Mucosa of rectum (tissue), 2 donors: ENCODE results near the gene PPIL6.
A peak's percentile ranks its signal among the peaks of the same experiment; 100 is the strongest.

Source experiments
- H3K27ac ChIP-seq, 2 donors: one replicate each; pipeline ENCODE4 v1.7.0; 2013; ENCODE audit warnings: inconsistent platforms in 2 of 2, low read depth in 2 of 2, low read length in 2 of 2
- H3K27me3 ChIP-seq, 2 donors: one replicate each; pipeline ENCODE4 v1.7.0; 2013; ENCODE audit warnings: low read length in 2 of 2; ENCODE audit not compliant: control insufficient read depth in 2 of 2, insufficient read depth in 2 of 2
- H3K36me3 ChIP-seq, 2 donors: one replicate each; pipeline ENCODE4 v1.7.0; 2013; ENCODE audit warnings: low read length in 2 of 2; ENCODE audit not compliant: control insufficient read depth in 2 of 2, insufficient read depth in 2 of 2
- H3K4me1 ChIP-seq, 2 donors: one replicate each; pipeline ENCODE4 v1.7.0; 2013; ENCODE audit warnings: low read length in 2 of 2, mild to moderate bottlenecking in 1 of 2; ENCODE audit not compliant: control insufficient read depth in 2 of 2, insufficient read depth in 2 of 2
- H3K4me3 ChIP-seq, 2 donors: one replicate each; pipeline ENCODE4 v1.7.0; 2013; ENCODE audit warnings: low read length in 2 of 2
- H3K9ac ChIP-seq, 2 donors: one replicate each; pipeline ENCODE4 v1.7.0; 2013; ENCODE audit warnings: low read length in 2 of 2, low read depth in 1 of 2, mild to moderate bottlenecking in 1 of 2
- H3K9me3 ChIP-seq, 2 donors: one replicate each; pipeline ENCODE4 v1.7.0; 2013; ENCODE audit warnings: low read length in 2 of 2; ENCODE audit not compliant: control insufficient read depth in 2 of 2
- donor health status: healthy.
- donor health status: Normal muscosa, but diverticular disease.

PPIL6 gene

DNA sequence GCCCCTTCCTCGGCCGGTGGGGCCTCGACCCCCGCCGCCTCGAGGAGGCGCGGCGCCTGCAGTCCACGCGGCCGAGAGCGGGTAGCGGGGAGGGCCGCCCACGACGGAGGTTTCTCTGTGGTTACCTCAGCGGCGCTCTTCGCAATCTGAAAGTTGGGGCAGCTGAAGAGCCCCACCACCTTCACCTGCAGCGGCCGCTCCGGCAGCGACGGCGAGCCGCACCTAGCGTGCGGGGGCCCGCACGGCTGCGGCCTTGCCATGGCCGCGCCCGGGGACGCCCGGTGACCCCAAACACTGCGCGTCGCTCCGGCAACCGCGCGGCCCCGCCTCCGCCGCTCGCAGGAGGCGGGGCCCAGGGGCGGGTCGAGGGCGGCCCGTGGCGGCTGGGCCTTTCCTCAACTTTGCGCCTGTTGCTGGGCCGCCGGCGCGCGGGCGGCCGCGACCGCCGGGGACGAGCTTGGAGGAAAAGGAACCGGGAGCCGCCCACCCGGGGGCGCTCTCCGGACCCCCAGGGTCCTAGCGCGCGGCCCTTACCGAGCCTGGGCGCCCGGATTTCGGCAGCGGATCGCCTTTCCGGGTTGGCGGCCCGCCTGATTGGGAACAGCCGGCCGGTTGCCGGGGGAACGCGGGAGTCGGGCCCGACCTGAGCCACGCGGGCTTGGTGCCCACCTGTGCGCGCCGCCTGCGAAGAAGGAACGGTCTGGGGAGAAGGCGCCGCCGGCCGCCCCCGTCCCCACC lies at the start of gene PPIL6, which contains the start of gene SMPD2:
PPIL6 (minus strand) TSS at position 298 of the 738 bp plus-strand sequence; CDS start at position 260, 38 bp downstream.
SMPD2 (plus strand) TSS at position 394 of the 738 bp plus-strand sequence. CDS start 398 bp downstream, outside the sequence.
- Histone ChIP-seq H3K9ac (peak within 1 kb of the TSS; percentile 68 to 84), H3K27me3 (no peaks in the 10 kb centered on the region), H3K9me3 (no peaks in the 10 kb centered on the region), H3K27ac (peak within 1 kb of the TSS; percentile 75 to 84), H3K4me1 (peaks cover 12 to 14% of the 10 kb centered on the region in 2 donors), H3K4me3 (peak within 1 kb of the TSS; percentile 74 to 89), H3K36me3 (peaks cover 25 to 29% of the 10 kb centered on the region in 2 donors)

DNA sequence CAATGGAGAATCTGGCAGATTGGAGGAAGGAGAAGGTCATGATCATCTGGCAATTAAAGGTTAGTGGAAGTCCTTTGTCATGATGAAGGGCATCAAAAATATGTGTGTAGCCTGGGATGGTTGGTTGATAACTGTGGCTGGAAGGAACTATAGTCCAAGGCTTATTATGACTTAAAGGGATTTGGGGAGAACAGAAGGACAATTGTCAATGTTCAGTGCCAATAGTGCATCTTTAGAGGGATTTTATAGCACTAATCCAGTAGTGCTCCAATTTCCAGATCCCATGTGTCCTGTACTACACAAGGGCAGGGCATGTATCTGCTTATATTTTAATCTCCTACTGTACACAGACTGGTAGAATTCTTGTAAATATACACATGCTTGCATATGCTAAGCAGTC lies 47.6 kb upstream of the PPIL6 start:
- Histone ChIP-seq H3K27me3 (no peaks in the 10 kb centered on the region), H3K9me3 (no peaks in the 10 kb centered on the region), H3K9ac (no peak overlapping the region), H3K27ac (no peak overlapping the region), H3K4me3 (no peak overlapping the region), H3K4me1 (peaks cover 0 to 14% of the 10 kb centered on the region in 2 donors), H3K36me3 (no peaks in the 10 kb centered on the region)

DNA sequence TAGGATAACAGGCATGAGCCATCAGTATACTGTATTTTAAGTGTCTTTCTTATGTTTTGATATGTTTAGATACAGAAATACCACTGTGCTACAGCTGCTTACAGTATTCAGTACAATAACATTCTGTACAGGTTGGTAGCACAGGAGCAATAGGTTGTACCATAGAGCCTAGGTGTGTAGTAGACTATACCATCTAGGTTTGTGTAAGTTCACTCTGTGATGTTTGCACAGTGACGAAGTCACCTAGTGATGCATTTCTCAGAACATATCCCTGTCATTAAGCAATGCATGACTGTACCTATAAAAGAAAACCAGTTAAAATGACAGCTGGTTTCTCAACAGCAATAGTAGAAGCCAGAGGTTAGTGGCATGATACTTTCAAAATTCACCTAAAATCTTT lies 45.6 kb upstream of the PPIL6 start:
- Histone ChIP-seq H3K36me3 (peaks cover 4 to 6% of the 10 kb centered on the region in 2 donors), H3K4me3 (no peak overlapping the region), H3K9me3 (no peaks in the 10 kb centered on the region), H3K4me1 (peaks cover 6 to 29% of the 10 kb centered on the region in 2 donors), H3K27ac (peak overlapping the region; percentile 43 to 66), H3K9ac (no peak overlapping the region), H3K27me3 (no peaks in the 10 kb centered on the region)

DNA sequence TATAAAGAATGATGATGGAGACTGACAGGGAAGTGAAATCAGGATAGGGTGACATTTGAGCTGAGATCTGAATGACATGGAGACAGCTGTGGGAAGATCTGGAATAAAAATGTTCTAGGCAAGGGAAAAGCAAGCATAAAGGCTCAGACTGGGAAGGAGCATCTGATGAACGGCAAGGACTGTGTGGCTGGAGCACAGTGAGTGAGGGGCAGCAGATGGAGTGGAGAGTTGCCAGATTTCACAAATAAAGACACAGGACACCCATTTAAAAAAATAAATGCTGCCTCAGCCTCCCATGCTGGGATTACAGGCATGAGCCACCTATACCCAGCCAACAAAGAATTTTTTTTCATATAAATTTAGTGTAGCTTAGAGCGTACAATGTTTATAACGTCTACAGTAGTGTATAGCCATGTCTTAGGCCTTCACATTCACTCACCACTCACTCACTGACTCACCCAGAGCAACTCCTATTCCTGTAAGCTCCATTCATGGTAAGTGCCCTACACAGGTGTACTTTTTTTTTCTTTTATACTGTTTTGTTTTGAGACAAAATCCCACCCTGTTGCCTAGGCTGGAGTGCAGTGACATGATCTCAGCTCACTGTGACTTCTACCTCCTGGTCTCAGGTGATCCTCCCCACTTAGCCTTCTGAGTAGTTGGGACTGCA lies 45.0 kb upstream of the PPIL6 start:
- no peaks in the 10 kb centered on the region for H3K9me3 ChIP-seq
- H3K27me3 ChIP-seq = no peaks in the 10 kb centered on the region
- H3K4me1 ChIP-seq = peaks cover 12 to 30% of the 10 kb centered on the region in 2 donors
- H3K36me3 ChIP-seq = peaks cover 8 to 12% of the 10 kb centered on the region in 2 donors
- H3K4me3 ChIP-seq = no peak overlapping the region
- H3K9ac ChIP-seq = no peak overlapping the region
- H3K27ac ChIP-seq = peak overlapping the region; percentile 43 to 66

DNA sequence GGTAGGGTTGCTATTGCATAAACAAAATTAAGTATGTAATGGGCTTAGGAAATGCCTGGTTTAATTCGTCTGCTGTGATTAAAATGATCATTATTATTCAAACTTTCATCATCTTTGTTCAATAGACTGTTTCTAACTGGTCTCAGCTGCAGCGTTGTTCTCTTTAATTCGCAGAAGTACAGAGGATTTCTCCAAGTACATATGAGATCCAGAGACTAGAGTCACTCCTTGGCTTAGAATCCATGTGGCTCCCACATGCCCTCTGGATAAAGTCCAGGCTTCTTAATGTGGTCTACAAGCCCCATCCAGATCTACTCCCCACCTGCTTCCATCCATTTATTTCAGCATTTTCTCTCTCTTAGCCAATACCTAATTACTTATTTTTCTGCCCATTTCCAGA lies 43.7 kb upstream of the PPIL6 start:
- no peaks in the 10 kb centered on the region for H3K27me3 ChIP-seq
- H3K9ac ChIP-seq = peak overlapping the region; percentile 54 to 56
- peak overlapping the region in 1 of 2 donors; percentile 78 for H3K4me3 ChIP-seq
- no peaks in the 10 kb centered on the region for H3K9me3 ChIP-seq
- H3K36me3 ChIP-seq = peaks cover 8 to 13% of the 10 kb centered on the region in 2 donors
- H3K27ac ChIP-seq = peak overlapping the region; percentile 68 to 72
- peaks cover 16 to 38% of the 10 kb centered on the region in 2 donors for H3K4me1 ChIP-seq

DNA sequence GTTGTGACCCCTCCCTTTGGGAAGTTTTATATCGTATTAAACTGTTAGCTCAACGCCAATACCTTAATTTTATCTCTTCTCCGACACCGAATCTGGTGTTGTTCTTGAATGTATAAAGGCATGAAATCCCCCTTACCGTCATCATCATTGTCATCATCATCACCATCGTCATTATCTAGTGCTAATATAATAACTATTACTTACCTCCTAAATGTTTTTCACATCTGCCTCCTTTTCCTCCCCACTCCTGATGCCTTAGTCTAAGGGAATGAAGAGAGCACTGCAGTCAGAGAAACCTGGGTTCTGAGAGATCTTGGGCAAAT lies 43.3 kb upstream of the PPIL6 start:
- no peaks in the 10 kb centered on the region for H3K9me3 ChIP-seq
- peak overlapping the region; percentile 68 to 72 for H3K27ac ChIP-seq
- no peaks in the 10 kb centered on the region for H3K27me3 ChIP-seq
- peaks cover 16 to 40% of the 10 kb centered on the region in 2 donors for H3K4me1 ChIP-seq
- peak overlapping the region; percentile 54 to 56 for H3K9ac ChIP-seq
- H3K4me3 ChIP-seq = peak overlapping the region; percentile 45 to 78
- peaks cover 8 to 13% of the 10 kb centered on the region in 2 donors for H3K36me3 ChIP-seq

DNA sequence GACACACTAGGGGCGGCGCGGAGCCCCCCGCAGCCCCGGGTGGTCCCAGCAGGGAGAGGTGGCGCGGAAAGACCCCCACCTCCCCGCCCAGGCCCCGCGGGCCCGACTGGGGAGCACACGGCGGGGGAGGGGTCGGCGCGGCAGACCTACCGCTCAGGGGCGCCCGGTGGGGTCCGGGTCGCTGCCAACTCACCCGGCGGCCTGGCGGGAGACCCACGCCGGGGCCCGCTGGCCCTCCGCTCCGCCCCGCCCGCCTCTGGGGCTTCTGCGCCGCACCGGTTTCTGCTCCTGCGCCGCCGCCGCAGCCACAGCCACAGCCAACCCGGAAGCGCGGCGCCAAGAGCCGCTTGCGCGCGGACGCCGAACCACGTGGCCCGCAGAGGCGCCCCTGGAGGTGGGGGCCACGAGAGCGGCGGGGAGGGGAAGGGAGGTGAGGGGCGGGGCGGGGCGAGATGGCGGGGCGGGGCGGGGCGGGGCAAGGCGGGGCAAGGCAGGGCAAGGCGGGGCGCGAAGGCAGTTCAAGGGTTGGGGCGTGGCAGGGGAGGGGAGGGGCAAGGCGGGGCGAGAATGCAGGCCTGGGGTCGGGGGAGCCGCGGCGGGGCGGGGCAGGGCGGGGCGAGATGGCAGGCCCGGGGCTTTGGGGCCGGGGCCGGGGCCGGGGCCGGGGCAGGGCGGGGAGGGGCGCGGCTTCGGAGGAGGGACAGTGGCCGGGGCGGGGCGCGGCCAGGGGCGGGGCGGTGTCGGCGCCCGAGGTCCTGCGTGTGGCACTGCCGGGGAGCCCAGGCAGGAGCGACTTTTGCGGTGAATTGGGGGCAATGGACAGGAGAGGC lies 42.7 kb upstream of the PPIL6 start, which contains the start of gene ZBTB24:
ZBTB24 (minus strand) TSS at position 315 of the 830 bp plus-strand sequence. CDS start 1,193 bp downstream, outside the sequence.
- H3K27ac ChIP-seq = peak within 1 kb of the TSS; percentile 76 to 87
- peak within 1 kb of the TSS; percentile 67 to 92 for H3K4me3 ChIP-seq
- H3K36me3 ChIP-seq = peaks cover 8 to 13% of the 10 kb centered on the region in 2 donors
- H3K9me3 ChIP-seq = no peaks in the 10 kb centered on the region
- no peaks in the 10 kb centered on the region for H3K27me3 ChIP-seq
- peak within 1 kb of the TSS; percentile 85 to 89 for H3K9ac ChIP-seq
- H3K4me1 ChIP-seq = peaks cover 16 to 40% of the 10 kb centered on the region in 2 donors

DNA sequence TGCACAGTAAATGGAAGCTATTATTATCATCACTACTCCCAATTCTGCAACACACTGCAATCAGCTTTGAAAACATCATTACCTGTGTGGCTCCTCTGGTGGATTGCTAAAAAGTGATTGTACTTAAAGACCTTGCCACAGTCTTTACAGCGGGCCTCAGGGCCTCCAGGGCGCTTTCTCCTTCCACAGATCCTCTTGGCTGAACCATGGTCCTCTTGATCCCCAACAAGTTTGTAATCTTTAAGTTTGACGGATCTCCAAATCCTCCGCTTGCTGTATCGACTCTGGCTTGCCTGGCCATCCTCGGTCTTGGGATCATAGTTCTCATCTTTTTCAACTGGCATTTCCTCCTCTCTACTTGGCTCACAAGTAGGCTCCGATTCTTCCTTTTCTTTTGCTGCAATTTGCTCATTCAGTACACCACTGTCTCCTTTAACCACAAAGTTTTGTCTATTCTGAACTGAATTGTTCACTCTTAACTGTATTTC lies 40.6 kb upstream of the PPIL6 start:
- Histone ChIP-seq H3K27me3 (no peaks in the 10 kb centered on the region), H3K27ac (no peak overlapping the region), H3K9me3 (no peaks in the 10 kb centered on the region), H3K4me3 (peak overlapping the region; percentile 7 to 62), H3K4me1 (peaks cover 23 to 44% of the 10 kb centered on the region in 2 donors), H3K36me3 (peaks cover 14 to 26% of the 10 kb centered on the region in 2 donors), H3K9ac (no peak overlapping the region)

DNA sequence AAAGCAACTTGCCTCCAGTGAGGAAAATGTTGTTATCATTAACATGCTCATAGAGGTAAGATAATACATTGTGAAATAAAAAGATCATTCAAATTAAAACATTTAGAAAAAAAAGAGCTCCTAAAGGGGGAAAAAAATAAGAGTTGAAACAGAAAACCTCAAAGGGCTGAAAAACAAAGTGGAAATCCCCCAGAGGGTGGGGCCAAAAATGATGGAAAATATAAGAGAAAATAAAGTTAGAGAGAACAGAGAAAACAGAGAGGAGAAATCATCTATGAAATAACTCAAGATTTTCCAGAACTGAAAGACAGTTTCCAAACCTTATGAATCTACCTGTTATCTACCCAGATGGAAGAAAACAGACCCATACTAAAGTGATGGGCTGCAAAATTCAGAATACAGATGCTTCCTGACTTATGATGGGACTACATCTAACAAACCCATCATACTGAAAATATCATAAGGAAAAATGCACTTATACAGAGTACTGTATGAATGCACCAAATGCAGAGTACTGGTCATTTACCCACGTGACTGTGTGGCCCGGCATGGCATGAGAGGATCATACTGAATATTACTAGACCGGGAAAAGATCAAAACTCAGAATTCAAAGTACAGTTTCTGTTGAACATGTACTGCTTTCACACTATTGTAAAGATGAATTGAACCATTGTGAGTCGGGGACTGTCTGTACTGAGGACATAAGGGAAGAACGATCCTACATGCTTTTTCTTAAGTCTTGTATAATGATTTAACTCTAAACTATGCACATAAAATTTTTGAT lies 38.6 kb upstream of the PPIL6 start:
- H3K27ac ChIP-seq = no peak overlapping the region
- H3K9me3 ChIP-seq = no peaks in the 10 kb centered on the region
- H3K4me1 ChIP-seq = peaks cover 23 to 35% of the 10 kb centered on the region in 2 donors
- no peak overlapping the region for H3K9ac ChIP-seq
- H3K4me3 ChIP-seq = peak overlapping the region in 1 of 2 donors; percentile 27
- no peaks in the 10 kb centered on the region for H3K27me3 ChIP-seq
- peaks cover 27 to 41% of the 10 kb centered on the region in 2 donors for H3K36me3 ChIP-seq
